HuH-7.5 (cell line): ENCODE measurements around the gene TMEM131L.
A peak's percentile ranks its signal among the peaks of the same experiment; 100 is the strongest.

Experiments
- DNase-seq: peaks from one replicate; pipeline ENCODE4 v3.0.0; 2011; ENCODE audit warnings: low spot score

TMEM131L gene

GRCh38 chr4:153479101-153479500, 12.9 kb downstream of the TMEM131L start:
- DNase-seq: no peak

DNA sequence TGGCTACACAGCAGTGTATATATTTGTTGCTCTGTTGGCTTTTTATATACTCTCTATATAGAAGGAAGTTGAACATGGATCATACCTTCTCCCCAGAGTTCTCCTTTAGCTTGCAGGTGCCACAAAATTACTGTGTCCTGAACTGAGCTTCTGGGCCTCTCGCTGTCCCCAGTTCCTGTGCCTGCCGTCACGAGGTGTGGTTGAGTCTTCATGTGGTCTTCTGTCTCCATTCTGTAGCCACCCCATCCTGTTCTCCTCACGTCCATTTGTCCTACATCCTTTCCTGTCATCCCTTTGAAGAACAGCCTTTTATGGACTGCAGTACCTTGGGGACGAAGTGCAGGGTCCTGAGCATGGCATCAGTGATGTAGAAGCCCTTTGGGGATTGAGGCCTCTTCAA, 14.5 kb downstream of the TMEM131L start:
- DNase-seq: no peak

- DNase-seq: no peak
These were observed 15.3 kb downstream of the TMEM131L start for GRCh38 chr4:153481478-153481877.

- DNase-seq: no peak
These were observed 17.6 kb downstream of the TMEM131L start for GRCh38 chr4:153483432-153484418.

- DNase-seq: no peak
These were observed 19.2 kb downstream of the TMEM131L start for GRCh38 chr4:153485359-153485758.

- no peak for DNase-seq
These were observed 19.7 kb downstream of the TMEM131L start for GRCh38 chr4:153485860-153486259.

- DNase-seq: peak; percentile 37
These were observed 20.4 kb downstream of the TMEM131L start for GRCh38 chr4:153486281-153487151.

DNA sequence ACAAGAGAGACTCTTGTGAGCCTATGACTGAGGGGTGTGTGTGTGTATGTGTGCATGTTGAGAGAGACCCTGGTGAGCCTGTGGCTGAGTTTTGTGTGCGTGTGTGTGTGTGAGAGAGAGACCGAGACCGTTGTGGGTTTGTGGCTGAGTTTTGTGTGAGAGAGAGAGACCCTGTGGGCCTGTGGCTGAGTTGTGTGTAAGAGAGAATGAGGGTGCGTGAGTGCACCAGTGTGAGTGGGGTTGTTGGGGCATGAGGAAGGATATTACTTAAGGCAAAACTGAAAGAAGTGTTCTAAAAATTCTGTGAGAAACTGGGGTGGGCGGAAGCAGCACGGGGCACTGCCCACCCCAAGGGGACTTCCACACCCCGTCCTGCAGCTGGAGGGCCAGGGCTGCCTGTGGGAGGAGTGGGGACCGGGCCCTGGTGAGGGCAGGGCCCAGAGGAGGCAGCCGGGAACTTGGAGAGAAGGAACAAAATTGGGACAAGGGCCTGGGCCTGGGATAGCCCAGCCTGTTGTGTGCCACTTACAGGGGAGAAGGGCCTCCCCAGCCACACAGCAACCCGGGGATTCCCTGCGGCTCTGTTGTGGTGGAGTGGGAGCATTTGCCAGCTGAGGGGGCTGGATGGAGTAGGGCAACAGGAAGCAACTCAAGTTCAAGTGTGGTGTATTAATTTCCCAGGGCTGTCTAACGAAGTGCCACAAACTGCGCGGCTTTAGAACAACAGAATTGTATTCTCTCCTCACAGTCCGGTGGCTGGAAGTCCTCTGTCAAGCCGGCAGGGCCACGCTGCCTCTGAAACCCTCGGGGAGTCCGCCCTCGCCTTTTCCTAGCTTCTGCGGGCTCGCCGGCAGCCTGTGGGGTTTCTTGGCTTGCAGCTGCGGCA, 22.1 kb downstream of the TMEM131L start:
- no peak for DNase-seq

DNA sequence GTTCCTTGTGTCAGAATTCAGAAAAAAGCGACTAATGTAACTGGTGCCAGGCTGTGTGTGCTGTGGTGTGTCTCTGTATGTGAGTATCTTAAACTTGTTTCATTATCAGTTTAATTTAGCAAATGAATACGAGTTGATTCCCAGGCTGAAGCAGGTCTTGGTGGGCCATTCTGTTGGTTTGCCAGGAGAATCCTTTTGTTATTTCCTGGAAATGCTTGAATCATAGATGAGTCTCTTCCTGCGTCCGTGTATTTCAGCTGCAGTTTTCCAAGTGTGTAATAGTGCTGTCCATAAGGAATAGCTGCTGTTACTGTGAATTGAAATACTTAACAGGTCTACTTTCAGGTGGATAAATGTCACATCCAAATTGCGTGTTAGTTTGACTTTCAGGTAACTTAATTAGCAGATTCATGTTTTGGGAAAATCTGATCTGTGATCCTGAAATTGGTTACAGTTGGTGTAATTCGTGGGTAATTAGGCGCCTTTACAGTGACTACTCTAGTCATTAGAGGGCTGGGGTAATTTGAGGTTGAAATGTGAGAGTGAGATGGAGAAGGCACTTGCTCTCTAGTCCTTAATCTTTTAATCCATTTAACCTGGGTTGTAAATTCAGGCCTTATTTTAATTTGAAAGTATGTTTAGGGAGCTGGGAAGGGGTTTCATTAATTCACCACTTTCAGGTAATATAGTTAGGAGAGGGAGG, 23.8 kb downstream of the TMEM131L start:
- no peak for DNase-seq

DNA sequence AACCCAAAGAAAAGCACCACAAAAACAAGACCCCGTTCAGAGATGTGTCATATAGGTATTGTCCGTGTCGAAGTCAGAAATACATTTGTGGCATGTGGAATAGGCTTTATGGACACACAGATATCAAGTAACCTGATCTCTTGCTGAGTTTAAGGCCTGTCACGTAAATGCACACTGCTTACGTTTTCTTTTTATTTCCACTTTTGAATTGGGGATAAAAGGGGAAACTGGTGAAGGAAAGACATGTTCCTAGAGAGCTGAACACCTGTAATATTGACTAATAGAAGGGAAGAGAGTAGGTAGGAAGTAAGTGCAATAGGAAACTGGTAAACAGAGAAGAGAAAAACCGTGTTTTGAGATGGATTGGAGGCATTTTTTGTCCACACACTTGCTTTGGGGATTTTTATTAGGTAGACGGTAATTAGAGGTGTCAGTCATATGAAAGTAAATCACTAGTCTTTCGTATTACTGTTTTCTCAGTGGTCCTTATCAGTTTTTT, 24.9 kb downstream of the TMEM131L start:
- no peak for DNase-seq

- no peak for DNase-seq
These were observed 28.4 kb downstream of the TMEM131L start for GRCh38 chr4:153494562-153494961.

DNA sequence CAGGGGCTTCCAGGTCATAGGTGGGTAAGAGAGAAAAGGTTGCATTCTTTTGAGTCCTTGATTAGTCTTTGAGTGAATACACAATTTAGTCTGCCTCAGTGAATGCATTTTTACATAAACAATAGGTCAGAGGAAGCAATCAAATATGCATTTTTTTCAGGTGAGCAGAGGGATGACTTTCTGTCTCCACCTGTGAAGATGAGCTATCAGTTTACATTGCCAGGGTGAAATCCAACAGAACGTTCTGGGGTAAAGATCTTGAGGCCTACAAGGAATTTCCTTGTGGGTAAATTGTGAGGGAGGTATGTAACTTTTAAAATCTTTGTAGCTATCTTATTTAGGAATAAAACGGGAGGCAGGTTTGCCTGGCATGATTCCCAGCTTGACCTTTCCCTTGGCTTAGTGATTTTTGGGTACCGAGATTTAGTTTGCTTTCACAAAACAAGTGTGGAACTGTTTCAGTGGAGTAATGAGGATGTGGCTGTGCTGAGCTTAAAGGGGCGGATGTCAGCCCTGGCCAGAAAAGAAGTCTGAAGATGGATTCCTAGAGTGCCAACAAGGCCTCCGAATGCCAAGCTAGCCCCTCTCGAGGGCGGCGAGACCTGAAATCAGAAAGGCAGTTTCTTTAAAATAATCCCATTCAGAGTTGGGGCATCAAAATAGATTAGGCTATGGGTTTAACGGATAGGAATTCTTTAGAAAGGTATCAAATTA, 29.5 kb downstream of the TMEM131L start:
- DNase-seq: no peak

DNA sequence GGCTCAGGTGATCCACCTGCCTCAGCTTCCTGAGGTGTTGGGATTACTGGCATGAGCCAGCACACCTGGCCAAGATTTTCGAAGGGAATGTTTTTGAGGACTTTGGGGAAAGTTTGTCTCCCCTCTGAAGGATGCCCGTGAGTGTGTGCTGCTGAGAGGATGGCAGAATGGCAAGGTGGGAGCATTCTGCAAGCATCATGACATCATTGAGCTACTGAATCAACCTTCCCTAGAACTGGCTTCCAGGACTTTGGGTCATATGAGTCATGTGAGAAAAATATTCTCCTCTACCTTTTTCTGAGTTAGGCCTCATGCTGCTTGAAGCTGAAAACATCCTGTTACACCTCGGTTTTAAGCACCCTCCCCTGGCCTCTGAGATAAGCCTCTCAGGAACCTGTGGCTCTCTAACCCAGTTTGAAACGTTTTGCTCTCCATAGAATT, 31.0 kb downstream of the TMEM131L start:
- DNase-seq: no peak

- DNase-seq: no peak
These were observed 32.1 kb downstream of the TMEM131L start for GRCh38 chr4:153497988-153498967.

DNA sequence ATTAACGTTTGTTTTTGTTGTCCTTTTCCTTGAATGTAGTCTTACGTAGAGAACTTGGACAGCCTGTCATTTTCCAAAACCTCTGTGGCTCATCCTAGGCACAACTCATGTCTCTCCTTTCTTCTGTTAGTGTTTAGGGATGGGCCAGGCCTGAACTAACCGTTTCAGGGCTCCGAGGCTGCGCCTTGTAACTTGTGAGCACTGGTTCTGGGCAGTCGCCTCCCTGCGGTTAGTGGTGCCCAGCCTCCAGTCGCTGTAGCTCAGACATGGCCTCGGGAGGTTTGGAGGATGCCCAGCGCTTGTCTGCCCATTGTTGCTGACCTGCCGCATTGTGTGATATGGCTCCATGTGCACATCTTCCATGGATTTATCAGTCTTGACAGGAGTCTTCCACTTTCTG, 32.8 kb downstream of the TMEM131L start:
- no peak for DNase-seq

GRCh38 chr4:153501578-153501977, 35.4 kb downstream of the TMEM131L start:
- no peak for DNase-seq

- no peak for DNase-seq
These were observed 36.4 kb downstream of the TMEM131L start for GRCh38 chr4:153502584-153502983.

DNA sequence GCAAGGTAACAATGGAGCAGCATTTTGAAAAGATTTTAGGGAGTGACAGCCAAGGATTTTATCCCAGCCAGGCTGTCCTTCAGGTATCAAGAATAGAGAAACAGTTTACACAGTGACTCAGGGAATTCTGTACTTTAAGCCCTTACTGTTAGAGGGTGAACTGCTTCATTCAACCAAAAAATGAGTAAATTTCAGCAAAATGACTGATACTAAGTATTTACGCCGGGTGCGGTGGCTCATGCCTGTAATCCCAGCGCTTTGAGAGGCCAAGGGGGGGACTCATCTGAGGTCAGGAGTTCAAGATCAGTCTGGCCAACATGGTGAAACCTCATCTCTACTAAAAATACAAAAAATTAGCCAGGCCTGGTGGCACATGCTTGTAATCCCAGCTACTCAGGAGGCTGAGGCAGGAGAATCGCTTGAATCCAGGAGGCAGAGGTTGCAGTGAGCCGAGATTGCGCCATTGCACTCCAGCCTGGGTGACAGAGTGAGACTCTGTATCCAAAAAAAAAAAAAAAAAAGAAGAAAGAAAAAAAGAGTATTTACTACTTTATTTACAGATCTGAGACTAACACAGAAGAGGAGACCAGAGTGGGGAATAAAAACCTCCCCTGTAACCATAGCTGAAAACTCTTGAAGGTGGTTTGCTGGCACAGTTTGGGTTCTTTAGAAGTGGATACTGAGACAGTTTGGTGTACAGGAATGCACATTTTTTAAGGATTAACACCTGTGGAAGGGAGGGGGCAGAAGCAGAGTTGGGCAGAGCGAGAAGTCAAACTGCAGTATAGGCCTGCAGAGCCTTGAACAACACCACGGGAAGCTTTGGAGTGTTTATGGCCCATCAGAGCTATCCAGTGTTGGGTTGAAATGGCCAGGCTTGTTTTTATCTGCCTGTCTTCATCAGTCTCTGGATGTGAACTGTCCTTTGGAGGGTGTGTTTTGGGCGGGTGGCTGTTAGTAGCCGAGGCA, 40.5 kb downstream of the TMEM131L start:
- no peak for DNase-seq
